PFSK-1 (cell line): Measurements from ENCODE around the gene ZBTB2.

ENCODE experiments used
- FOXP2 ChIP-seq: optimal IDR thresholded peaks from 2 replicates; pipeline ENCODE3; 2011; ENCODE audit warnings: borderline replicate concordance, control low read depth, inconsistent platforms; ENCODE audit not compliant: insufficient read depth; ENCODE audit errors: extremely low read length, extremely low read depth
- POLR2AphosphoS5 ChIP-seq: IDR thresholded peaks from 2 replicates; pipeline ENCODE4 v1.6.1; 2012; ENCODE audit warnings: low read depth, mild to moderate bottlenecking, control low read depth, low read length, moderate library complexity
- SIN3A ChIP-seq: IDR thresholded peaks from 2 replicates; pipeline ENCODE4 v1.6.1; 2012; ENCODE audit warnings: mild to moderate bottlenecking, low read length, moderate library complexity, borderline replicate concordance; ENCODE audit not compliant: insufficient read depth
- TAF1 ChIP-seq: IDR thresholded peaks from 2 replicates; pipeline ENCODE4 v1.6.1; 2012; ENCODE audit warnings: low read length, control low read depth, borderline replicate concordance; ENCODE audit not compliant: insufficient read depth
- TF ChIP-seq, protein P1 (sequence below), 2 experiments: IDR thresholded peaks; 2 replicates each; pipeline versions ENCODE4 v1.6.1 to v1.8.0; 2011 to 2012; ENCODE audit warnings: low read depth in 2 of 2, low read length in 2 of 2, control low read depth in 1 of 2, inconsistent platforms in 1 of 2, mild to moderate bottlenecking in 1 of 2, moderate library complexity in 1 of 2; ENCODE audit not compliant: insufficient read depth in 1 of 2

Gene ZBTB2

GRCh38 chr6:151323791-151324487 lies 67.4 kb downstream of the ZBTB2 start:
- TF ChIP-seq, protein P1, sequence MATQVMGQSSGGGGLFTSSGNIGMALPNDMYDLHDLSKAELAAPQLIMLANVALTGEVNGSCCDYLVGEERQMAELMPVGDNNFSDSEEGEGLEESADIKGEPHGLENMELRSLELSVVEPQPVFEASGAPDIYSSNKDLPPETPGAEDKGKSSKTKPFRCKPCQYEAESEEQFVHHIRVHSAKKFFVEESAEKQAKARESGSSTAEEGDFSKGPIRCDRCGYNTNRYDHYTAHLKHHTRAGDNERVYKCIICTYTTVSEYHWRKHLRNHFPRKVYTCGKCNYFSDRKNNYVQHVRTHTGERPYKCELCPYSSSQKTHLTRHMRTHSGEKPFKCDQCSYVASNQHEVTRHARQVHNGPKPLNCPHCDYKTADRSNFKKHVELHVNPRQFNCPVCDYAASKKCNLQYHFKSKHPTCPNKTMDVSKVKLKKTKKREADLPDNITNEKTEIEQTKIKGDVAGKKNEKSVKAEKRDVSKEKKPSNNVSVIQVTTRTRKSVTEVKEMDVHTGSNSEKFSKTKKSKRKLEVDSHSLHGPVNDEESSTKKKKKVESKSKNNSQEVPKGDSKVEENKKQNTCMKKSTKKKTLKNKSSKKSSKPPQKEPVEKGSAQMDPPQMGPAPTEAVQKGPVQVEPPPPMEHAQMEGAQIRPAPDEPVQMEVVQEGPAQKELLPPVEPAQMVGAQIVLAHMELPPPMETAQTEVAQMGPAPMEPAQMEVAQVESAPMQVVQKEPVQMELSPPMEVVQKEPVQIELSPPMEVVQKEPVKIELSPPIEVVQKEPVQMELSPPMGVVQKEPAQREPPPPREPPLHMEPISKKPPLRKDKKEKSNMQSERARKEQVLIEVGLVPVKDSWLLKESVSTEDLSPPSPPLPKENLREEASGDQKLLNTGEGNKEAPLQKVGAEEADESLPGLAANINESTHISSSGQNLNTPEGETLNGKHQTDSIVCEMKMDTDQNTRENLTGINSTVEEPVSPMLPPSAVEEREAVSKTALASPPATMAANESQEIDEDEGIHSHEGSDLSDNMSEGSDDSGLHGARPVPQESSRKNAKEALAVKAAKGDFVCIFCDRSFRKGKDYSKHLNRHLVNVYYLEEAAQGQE (IDR thresholded peaks at IDR 0.05; ENCODE audit: insufficient read depth in 1 of 2, low read depth in 2 of 2, low read length in 2 of 2), result 0 out of 4 replicates have a peak, but pooled peaks of 1 of the 2 experiments have one; percentile 39
- peak; percentile 54 for TF ChIP-seq FOXP2
- TF ChIP-seq TAF1, result no peak
- no peak for TF ChIP-seq POLR2AphosphoS5

- TF ChIP-seq TAF1 (no peak), POLR2AphosphoS5 (no peak), SIN3A (no peak), FOXP2 (no peak)
- TF ChIP-seq, protein P1 (IDR thresholded peaks at IDR 0.05; ENCODE audit: insufficient read depth in 1 of 2, low read depth in 2 of 2, low read length in 2 of 2), result no peak
Observed at GRCh38 chr6:151322570-151322969, 68.8 kb downstream of the ZBTB2 start.

- TF ChIP-seq TAF1 (no peak), SIN3A (no peak), FOXP2 (no peak), POLR2AphosphoS5 (no peak)
- TF ChIP-seq, protein P1 (IDR thresholded peaks at IDR 0.05; ENCODE audit: insufficient read depth in 1 of 2, low read depth in 2 of 2, low read length in 2 of 2), result no peak
Observed at GRCh38 chr6:151321438-151321837, 69.9 kb downstream of the ZBTB2 start.

DNA sequence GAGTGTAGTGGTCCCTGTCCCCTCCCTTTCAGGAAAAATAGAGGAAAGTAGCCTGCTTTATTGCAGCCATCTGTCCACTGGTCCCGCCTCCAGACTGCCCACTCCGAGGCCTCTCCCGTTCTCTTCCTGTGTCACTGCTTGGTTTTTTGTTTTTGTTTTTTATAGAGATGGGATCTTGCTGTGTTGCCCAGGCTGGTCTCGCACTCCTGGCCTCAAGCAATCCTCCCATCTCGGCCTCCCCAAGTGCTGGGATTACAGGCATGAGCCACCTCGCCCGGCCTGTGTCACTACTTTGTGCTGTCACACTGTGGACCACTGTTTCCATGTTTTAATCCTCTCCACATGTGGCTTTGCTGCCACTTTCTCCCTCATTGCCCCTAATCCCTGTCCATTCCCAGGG lies 71.2 kb downstream of the ZBTB2 start:
- TF ChIP-seq TAF1 (no peak), SIN3A (no peak), FOXP2 (no peak), POLR2AphosphoS5 (no peak)
- TF ChIP-seq, protein P1 (IDR thresholded peaks at IDR 0.05; ENCODE audit: insufficient read depth in 1 of 2, low read depth in 2 of 2, low read length in 2 of 2), result no peak

GRCh38 chr6:151317995-151318365 lies 73.4 kb downstream of the ZBTB2 start:
- TF ChIP-seq TAF1 (no peak), SIN3A (no peak), POLR2AphosphoS5 (no peak), FOXP2 (no peak)
- TF ChIP-seq, protein P1 (IDR thresholded peaks at IDR 0.05; ENCODE audit: insufficient read depth in 1 of 2, low read depth in 2 of 2, low read length in 2 of 2), result no peak
